Measurements from ENCODE around the gene SNUPN.
A peak's percentile ranks its signal among the peaks of the same experiment; 100 is the strongest.
"Not testable (repeated sequence)": the region's sequence is repeated elsewhere in the genome, so short reads cannot be mapped to it uniquely, and the experiment has no call there.

Gene SNUPN

DNA sequence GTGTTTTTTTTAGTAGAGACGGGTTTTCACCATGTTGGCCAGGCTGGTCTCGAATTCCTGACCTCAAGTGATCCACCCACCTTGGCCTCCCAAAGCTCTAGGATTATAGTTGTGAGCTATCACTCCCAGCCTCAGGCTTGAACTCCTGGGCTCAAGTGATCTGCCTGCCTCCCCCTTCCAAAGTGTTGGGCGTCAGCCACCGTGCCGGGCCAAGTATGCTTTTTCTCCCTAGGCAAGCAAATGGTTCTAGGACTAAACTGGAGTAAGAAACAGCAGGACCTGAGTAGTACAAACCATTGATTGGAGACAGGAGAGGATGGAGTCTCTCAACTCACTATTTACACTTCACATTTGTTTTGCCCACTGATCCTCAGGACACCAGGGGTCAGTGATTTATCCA is 41.8 kb downstream of the SNUPN start:
- DNase-seq (ENCODE audit: low read depth) = no peak

DNA sequence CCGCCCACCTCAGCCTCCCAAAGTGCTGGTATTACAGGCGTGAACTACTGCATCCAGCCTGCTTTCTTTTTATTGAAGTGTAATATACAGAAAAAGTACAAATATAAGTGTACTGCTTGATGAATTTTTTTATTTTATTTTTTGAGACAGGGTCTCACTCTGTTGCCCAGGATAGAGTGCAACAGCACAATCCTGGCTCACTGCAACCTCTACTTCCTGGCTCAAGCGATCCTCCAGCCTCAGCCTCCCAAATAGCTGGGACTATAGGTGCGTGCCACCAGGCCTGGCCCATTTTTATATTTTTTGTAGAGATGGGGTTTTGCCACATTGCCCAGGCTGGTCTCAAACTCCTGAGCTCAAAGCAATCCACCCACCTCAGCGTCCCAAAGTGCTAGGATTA is 42.6 kb downstream of the SNUPN start:
- not testable (repeated sequence) for DNase-seq (ENCODE audit: low read depth)

DNA sequence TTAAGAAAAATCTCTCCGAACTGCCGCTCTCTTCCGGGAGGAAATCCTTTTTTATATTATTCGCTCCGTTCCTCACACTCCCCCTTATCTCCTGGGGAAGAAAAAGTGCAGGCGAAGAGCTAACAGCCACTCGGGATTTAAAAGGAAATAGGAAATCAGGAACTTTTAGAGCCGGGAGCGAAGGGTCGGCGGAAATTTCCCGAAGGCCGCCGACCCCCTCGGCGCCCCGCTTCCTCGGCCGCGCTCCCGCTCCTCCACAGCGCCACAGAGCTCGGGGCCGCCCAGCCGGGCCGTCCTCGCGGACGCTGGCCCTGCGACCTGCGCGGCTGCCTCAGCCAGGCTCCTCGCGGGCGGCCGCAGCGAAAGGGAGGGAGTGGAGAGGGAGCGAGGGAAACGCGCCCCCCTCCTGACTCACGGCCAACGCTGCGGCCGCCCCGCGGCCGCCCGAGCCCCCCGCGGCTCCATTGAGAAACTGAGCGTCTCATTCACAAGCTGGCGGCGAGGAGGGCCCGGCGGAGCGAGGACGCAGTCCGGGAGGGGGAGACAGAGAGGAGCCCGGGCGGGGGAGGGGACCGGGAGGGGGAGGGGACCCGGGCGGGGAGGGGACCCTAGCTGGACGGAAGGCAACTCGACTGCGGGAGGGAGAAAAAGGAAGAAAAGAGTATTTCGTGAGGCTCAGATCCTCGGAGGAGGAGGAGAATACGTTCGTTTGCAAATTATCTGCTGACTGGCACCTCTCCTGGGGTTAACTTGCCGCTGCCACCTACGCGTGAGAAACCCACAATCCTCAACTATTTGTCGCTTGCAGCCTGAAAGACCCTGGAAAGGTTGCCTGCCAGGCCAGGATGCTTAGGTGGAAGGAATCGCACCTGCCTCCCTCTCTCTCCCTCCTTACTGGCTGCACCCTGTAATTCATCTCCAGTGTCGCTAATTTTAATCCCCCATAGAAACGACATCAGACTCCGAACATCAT is 46.3 kb downstream of the SNUPN start, which contains the start of gene PTPN9:
Gene PTPN9, minus strand, starts transcription at position 368 of the 973 bp plus-strand sequence. CDS start 539 bp downstream, outside the sequence.
- DNase-seq (ENCODE audit: low read depth) = peak; percentile 83

DNA sequence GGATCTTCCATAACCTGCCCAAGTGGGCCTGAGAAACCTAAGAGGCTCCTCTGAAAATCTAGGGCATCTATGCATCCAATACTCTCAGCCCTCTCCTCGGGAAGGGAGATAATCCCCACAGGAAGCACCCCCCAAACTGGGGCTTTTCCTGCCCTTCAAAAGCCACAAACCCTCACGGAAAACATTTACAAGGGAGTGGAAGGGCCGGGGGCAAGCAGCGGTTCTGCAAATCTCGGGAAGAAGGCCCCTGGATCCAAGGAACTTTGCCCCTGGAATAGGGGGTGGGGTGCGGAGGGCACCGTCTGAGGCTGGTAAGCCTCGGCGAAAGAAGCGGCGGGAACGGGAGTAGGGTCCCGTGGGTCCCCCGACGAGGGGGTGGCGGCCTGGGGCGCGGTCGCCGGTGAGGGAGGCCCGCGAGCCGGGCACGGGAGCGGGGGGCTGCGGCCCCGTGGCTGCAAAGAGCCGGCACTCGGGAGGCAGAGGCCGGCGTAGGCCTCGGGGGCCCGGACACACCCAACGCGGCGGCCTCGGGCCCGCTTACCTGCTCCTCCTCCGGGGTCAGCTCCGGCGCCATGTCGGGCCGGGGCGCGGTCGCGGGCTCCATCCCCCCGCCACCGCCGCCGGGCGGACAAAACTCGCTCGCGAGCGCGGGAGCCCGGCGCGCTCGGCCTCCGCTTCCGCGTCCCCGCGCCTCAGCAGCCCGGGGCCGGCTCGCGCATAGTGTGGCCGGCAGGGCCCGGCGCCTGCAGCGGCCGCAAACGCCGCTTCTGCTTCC is 47.2 kb downstream of the SNUPN start:
- DNase-seq (ENCODE audit: low read depth) = peak; percentile 36

DNA sequence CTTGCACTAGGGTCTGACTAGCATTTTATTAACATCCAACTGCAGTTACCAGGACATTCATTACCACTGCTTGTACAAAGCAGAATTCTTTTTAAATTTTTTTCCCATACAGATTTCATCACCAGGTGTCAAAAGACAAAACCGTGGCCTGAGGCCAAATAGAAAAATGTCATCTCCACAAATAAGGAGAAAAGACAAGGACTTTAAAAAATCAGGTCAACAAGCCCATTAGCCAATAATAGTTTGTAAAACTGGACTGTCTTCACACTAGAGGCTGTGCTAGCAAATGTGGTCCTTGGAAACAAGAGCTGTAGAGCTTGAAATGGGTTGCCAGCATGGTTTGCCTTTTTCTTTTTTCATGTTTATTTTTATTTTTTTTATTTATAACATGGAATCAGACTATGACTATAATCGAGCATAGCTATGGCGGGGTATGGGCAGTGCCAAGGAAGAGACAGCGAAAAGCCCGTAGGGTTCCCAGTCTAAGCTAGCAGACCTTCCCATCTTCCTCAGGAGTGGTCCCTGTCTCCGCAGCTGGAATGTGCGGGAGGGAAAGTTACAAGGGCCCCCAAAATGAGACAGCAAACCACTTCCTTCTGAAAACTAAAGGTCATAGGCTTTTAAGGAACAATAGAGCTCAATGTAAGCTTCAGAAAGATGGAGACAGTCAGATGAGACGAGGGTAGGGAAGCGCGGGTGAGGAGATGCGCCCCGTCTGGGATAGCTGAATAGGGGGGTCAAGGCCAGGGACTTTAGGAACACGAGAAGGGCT is 47.9 kb downstream of the SNUPN start:
- peak; percentile 34 for DNase-seq (ENCODE audit: low read depth)

DNA sequence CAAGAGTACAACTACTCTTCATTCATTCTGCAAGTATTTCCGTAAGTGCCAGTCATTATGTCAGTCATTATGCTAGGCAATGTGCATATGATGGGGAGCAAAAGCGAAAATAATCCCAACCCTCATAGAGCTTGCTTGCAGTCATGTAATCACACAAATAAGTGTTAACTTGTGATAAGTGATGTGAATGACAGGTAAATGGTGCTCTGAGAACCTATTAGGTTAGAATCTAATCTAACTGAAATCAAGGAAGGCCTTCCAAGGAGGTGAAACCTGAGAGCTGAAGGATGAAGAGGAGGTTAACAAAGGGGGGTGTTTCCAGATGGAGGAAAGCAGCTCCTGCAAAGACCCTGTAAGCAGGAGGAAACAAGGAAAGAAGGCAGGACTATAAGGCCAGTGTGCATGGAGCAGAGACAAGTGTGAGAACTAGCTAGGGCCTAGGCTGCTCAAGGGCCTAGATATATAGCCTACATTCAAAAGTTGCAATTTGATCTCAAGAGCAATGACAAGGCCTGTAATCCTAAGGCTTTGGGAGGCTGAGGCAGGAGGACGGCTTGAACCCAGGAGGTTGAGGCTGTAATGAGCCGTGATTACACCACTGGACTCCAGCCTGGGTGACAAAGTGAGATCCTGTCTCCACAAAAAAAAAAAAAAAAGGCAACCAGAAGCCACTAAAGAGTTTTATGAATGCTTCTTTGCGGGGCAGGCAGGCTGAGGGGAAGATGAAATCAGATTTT is 51.7 kb downstream of the SNUPN start:
- DNase-seq (ENCODE audit: low read depth) = no peak

DNA sequence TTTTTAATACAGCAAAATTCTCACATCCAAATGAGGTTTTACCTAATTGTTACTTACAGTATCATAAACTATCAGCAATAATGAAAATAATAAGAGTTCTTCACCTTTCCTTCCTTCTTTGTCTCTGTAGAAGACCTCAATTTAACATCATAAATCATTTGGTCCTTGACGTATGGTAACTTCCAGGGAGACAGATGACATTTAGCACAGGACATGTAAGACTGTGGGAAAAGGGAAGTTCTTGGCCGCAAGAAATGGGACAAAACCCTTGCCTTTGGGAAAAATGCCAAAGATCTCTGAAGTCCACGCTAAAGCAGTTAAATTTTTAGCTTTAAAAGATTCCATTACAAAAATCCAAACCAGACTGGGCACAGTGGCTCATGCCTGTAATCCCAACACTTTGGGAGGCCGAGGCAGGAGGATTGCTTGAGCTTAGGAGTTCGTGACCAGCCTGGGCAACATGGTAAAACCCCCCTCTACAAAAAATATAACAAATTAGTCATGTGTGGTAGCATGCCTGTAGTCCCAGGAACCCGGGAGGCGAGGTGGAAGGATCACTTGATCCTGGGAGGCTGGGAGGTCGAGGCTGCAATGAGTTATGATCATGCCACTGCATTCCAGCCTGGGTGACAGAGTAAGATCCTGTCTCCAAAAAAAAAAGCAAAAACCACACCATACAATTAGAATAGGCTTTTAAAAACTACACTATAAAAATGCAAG is 55.2 kb downstream of the SNUPN start:
- peak; percentile 40 for DNase-seq (ENCODE audit: low read depth)

DNA sequence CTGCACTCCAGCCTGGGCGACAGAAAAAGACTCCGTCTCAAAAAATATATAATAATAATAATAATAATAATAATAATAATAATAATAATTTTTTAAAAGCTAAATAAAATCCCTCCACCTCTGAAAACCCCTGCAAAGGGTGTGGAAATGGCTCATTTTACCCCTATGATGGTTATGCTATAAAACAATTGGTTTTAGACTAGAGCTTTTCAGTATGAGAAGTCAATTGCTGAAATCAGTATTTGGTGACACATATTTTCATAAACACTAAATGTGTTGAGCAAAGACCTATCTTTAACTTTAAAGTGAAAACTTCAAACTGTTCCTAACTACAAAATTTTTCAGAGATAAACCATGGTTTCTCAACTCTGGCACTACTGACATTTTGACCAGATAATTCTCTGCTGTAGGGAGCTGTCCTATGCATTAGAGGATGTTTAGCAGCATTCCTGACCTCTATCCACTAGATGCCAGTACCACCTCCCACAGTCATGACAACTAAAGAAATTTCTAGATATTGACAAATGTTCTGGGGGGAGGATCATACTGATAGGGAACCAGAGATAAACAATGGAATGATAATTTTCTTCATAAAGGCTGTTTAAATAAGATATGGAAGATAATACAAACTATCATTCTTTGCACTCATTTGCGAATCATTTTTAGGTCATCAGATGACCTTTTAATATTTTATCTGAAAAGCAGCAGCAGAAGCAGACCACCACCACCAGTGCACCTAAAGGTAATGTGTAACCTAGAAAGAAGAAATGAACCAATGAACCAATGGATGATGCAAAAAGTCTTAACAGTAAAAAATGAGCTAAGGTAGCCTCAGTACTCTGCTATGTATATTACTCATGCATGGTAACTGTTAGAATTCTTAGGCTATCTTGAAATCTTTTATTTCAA is 60.2 kb downstream of the SNUPN start:
- DNase-seq (ENCODE audit: low read depth) = peak; percentile 45

DNA sequence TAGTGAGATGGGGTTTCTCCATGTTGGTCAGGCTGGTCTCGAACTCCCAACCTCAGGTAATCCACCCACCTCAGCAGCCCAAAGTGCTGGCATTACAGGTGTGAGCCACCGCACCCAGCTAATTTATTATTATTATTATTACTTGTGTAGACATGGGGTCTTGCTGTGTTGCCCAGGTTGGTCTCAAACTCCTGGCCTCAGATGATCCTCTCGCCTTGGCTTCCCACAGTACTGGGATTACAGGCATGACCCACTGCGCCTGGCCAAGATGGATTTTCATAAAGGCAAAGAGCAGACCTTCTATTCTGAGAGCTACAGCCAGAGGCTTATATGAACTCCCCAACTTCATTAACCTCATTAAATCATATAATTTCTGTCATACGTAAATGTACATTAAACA is 63.6 kb downstream of the SNUPN start:
- DNase-seq (ENCODE audit: low read depth) = no peak

DNA sequence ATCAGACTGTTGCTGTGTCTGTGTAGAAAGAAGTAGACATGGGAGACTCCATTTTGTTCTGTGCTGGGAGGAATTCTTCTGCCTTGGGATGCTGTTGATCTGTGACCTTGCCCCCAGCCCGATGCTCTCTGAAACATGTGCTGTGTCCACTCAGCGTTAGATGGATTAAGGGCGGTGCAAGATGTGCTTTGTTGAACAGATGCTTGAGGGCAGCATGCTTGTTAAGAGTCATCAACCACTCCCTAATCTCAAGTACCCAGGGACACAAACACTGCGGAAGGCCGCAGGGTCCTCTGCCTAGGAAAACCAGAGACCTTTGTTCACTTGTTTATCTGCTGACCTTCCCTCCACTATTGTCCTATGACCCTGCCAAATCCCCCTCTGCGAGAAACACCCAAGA is 66.2 kb downstream of the SNUPN start:
- DNase-seq (ENCODE audit: low read depth) = not testable (repeated sequence)

DNA sequence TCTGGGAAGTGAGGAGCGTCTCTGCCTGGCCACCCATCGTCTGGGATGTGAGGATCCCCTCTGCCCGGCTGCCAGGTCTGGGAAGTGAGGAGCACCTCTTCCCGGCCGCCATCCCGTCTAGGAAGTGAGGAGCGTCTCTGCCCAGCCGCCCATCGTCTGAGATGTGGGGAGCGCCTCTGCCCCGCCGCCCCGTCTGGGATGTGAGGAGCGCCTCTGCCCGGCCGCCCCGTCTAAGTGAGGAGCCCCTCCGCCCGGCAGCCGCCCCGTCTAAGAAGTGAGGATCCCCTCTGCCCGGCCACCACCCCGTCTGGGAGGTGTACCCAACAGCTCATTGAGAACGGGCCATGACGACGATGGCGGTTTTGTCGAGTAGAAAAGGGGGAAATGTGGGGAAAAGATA is 66.6 kb downstream of the SNUPN start:
- DNase-seq (ENCODE audit: low read depth) = not testable (repeated sequence)

DNA sequence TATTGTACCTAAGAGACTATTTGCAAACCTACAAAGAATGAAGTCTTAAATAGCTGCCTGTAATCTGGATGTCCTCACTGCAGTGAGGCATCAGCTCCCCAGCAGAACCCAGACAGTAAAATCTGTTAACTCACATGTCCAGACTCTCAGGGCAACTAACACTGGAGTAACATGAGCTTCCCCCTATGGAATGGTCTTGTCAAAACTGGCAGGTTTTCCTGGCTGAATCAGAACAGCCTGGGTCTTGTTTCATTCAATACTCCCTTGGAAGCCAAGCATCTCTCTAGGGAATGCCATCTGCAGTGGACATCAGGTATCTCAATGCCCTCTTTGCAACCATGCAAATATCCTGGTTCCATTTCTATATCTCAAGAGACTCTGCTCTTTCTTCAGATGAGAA is 70.8 kb downstream of the SNUPN start:
- peak; percentile 57 for DNase-seq (ENCODE audit: low read depth)

DNA sequence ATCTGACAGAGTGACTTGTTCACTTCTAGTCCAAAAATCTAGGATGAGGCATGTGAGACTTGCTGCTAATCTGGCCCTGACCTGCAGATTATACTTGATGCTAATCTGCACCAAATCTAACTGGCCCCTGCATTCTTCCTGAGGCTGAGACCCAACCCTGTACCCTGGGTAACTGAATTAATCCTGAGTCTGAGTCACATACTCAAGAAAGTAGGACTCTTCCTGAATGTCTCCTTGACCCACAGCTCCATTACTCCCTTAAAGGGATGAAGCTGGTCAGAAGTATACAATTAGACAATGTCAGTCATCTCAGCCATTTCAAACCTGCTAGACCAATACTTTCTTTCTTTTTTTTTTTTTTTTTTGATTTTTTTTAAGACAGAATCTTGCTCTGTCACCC is 71.9 kb downstream of the SNUPN start:
- DNase-seq (ENCODE audit: low read depth) = no peak

DNA sequence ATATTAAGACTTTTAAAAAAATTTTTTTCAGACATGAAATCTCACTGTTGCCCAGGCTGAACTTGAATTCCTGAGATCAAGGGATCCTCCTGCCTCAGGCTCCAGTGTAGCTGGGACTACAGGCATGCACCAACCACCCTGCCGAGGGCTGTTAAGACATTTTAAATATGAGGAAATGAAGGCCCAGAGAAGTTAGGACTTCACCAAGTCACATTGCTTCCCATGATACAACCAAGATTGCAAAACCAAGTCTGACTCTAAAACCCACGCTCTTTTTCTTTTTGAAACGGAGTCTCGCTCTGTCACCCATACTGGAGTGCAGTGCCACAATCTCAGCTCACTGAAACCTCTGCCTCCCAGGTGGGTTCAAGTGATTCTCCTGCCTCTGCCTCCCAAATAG is 74.4 kb downstream of the SNUPN start:
- peak; percentile 62 for DNase-seq (ENCODE audit: low read depth)

Measured in EH (cell line).